GM13976 (cell line): ENCODE measurements around the gene ATP2B2.

Experiments
- DNase-seq: peaks from one replicate; pipeline ENCODE4 v3.0.0; 2012; ENCODE audit warnings: low spot score
- CTCF ChIP-seq: IDR thresholded peaks from 2 replicates; pipeline ENCODE4 v1.5.1; 2012; ENCODE audit warnings: borderline replicate concordance, mild to moderate bottlenecking; ENCODE audit not compliant: insufficient read depth; ENCODE audit errors: extremely low read depth, missing control alignments, control extremely low read depth
- in situ Hi-C: fragments of 300-500 bp; cut with MboI; formaldehyde crosslinking; loops from one replicate; pipeline ENCODE4 v1.12.0; 2022; ENCODE audit warnings: low sequenced_read_pairs, mixed read lengths, inconsistent platforms; ENCODE audit not compliant: unreplicated experiment

The ATP2B2 gene

GRCh38 chr3:10434144-10434937, 71.0 kb downstream of the ATP2B2 start:
- TF ChIP-seq CTCF: no peak
- no peak for DNase-seq
- in situ Hi-C loops: no loop called here

GRCh38 chr3:10432931-10433330, 72.5 kb downstream of the ATP2B2 start:
- in situ Hi-C loops: no loop called here
- no peak for DNase-seq
- no peak for TF ChIP-seq CTCF

GRCh38 chr3:10432156-10432845, 73.1 kb downstream of the ATP2B2 start:
- DNase-seq: no peak
- no peak for TF ChIP-seq CTCF
- in situ Hi-C loops: no loop called here

GRCh38 chr3:10430805-10431204, 74.6 kb downstream of the ATP2B2 start:
- TF ChIP-seq CTCF: no peak
- DNase-seq: no peak
- in situ Hi-C loops: no loop called here

- in situ Hi-C loops: no loop called here
- TF ChIP-seq CTCF: no peak
- no peak for DNase-seq
Measured at GRCh38 chr3:10428406-10429091, 76.8 kb downstream of the ATP2B2 start.

- DNase-seq: no peak
- TF ChIP-seq CTCF: no peak
- in situ Hi-C loops: no loop called here
Measured at GRCh38 chr3:10426346-10427220, 78.8 kb downstream of the ATP2B2 start.
